ENCODE data around the gene C11orf65. TPM values are rescaled to one million over a fixed set of nuclear protein-coding genes. Genes with fewer than 3 reads are reported as not detected.
"Not testable (repeated sequence)": the region's sequence is repeated elsewhere in the genome, so short reads cannot be mapped to it uniquely, and the experiment has no call there.

The C11orf65 gene
- total and polyA plus RNA-seq, 4 experiments from 2014 or later = 0.30 to 1.0 (median 0.93) TPM; not detected in 1

GRCh38 chr11:108398439-108398838, 68.9 kb downstream of the C11orf65 start:
- intact Hi-C loops (cut with micrococcal nuclease) = no loop called here
- no peaks in the 10 kb centered on the region for H3K27me3 ChIP-seq (ENCODE audit: insufficient read depth, low read length)
- no peaks in the 10 kb centered on the region for H3K9me3 Mint-ChIP-seq
- no peaks in the 10 kb centered on the region for H3K36me3 ChIP-seq (ENCODE audit: insufficient read depth, low read length)
- DNase-seq = no peak
- no peak overlapping the region for H3K27ac ChIP-seq (ENCODE audit: low read depth, low read length)
- H3K4me3 Mint-ChIP-seq = no peak overlapping the region
- no peaks in the 10 kb centered on the region for H3K36me3 Mint-ChIP-seq
- H3K9me3 ChIP-seq (ENCODE audit: control insufficient read depth in 1 of 2, low read length in 2 of 2) = no peaks in the 10 kb centered on the region
- no peak overlapping the region for H3K4me3 ChIP-seq (ENCODE audit: low read length in 2 of 2)
- no peak overlapping the region for H3K27ac Mint-ChIP-seq
- POLR2A ChIA-PET (ENCODE audit: partially characterized antibody) = interaction anchor here (0.6 kb wide), 1 partner anchor 302 kb away, joined by 3 read pairs; no protein-coding TSS in a partner anchor
- no peaks in the 10 kb centered on the region for H3K4me1 Mint-ChIP-seq
- no peaks in the 10 kb centered on the region for H3K4me1 ChIP-seq (ENCODE audit: insufficient read depth, low read length)
- CTCF ChIA-PET (ENCODE audit: partially characterized antibody) = no interaction called here
- no peaks in the 10 kb centered on the region for H3K27me3 Mint-ChIP-seq

GRCh38 chr11:108396672-108397071, 70.7 kb downstream of the C11orf65 start:
- H3K27me3 ChIP-seq (ENCODE audit: insufficient read depth, low read length); H3K27ac ChIP-seq (ENCODE audit: low read depth, low read length); H3K9me3 ChIP-seq (ENCODE audit: control insufficient read depth in 1 of 2, low read length in 2 of 2); H3K9me3 Mint-ChIP-seq; CTCF ChIA-PET (ENCODE audit: partially characterized antibody); H3K27ac Mint-ChIP-seq; H3K4me1 Mint-ChIP-seq; H3K4me3 Mint-ChIP-seq; H3K27me3 Mint-ChIP-seq; H3K36me3 Mint-ChIP-seq; H3K36me3 ChIP-seq (ENCODE audit: insufficient read depth, low read length); H3K4me1 ChIP-seq (ENCODE audit: insufficient read depth, low read length); POLR2A ChIA-PET (ENCODE audit: partially characterized antibody); intact Hi-C loops (cut with micrococcal nuclease); DNase-seq; H3K4me3 ChIP-seq (ENCODE audit: low read length in 2 of 2): not testable (repeated sequence)

- no peak overlapping the region for H3K27ac ChIP-seq (ENCODE audit: low read depth, low read length)
- no peaks in the 10 kb centered on the region for H3K4me1 ChIP-seq (ENCODE audit: insufficient read depth, low read length)
- H3K27me3 ChIP-seq (ENCODE audit: insufficient read depth, low read length) = no peaks in the 10 kb centered on the region
- ChIA-PET CTCF (ENCODE audit: partially characterized antibody) (no interaction called here), POLR2A (ENCODE audit: partially characterized antibody) (no interaction called here)
- no peak for DNase-seq
- no peaks in the 10 kb centered on the region for H3K36me3 ChIP-seq (ENCODE audit: insufficient read depth, low read length)
- Mint-ChIP-seq H3K27me3 (no peaks in the 10 kb centered on the region), H3K36me3 (no peaks in the 10 kb centered on the region), H3K4me3 (no peak overlapping the region), H3K4me1 (no peaks in the 10 kb centered on the region), H3K27ac (no peak overlapping the region), H3K9me3 (no peaks in the 10 kb centered on the region)
- intact Hi-C loops (cut with micrococcal nuclease) = no loop called here
- H3K4me3 ChIP-seq (ENCODE audit: low read length in 2 of 2) = no peak overlapping the region
- H3K9me3 ChIP-seq (ENCODE audit: control insufficient read depth in 1 of 2, low read length in 2 of 2) = no peaks in the 10 kb centered on the region
Measured at GRCh38 chr11:108394744-108395284, 72.5 kb downstream of the C11orf65 start.

GRCh38 chr11:108393046-108393445, 74.3 kb downstream of the C11orf65 start:
- no peak overlapping the region for H3K27ac ChIP-seq (ENCODE audit: low read depth, low read length)
- Mint-ChIP-seq H3K9me3 (no peaks in the 10 kb centered on the region), H3K27me3 (no peaks in the 10 kb centered on the region), H3K27ac (no peak overlapping the region), H3K4me1 (no peaks in the 10 kb centered on the region), H3K4me3 (no peak overlapping the region), H3K36me3 (no peaks in the 10 kb centered on the region)
- no peak overlapping the region for H3K4me3 ChIP-seq (ENCODE audit: low read length in 2 of 2)
- no peaks in the 10 kb centered on the region for H3K27me3 ChIP-seq (ENCODE audit: insufficient read depth, low read length)
- no peaks in the 10 kb centered on the region for H3K9me3 ChIP-seq (ENCODE audit: control insufficient read depth in 1 of 2, low read length in 2 of 2)
- no peak for DNase-seq
- ChIA-PET CTCF (ENCODE audit: partially characterized antibody) (no interaction called here), POLR2A (ENCODE audit: partially characterized antibody) (no interaction called here)
- no peaks in the 10 kb centered on the region for H3K4me1 ChIP-seq (ENCODE audit: insufficient read depth, low read length)
- H3K36me3 ChIP-seq (ENCODE audit: insufficient read depth, low read length) = no peaks in the 10 kb centered on the region
- intact Hi-C loops (cut with micrococcal nuclease) = no loop called here

GRCh38 chr11:108392353-108392752, 75.0 kb downstream of the C11orf65 start:
- Histone ChIP-seq H3K9me3 (ENCODE audit: control insufficient read depth in 1 of 2, low read length in 2 of 2) (no peaks in the 10 kb centered on the region), H3K36me3 (ENCODE audit: insufficient read depth, low read length) (no peaks in the 10 kb centered on the region), H3K27ac (ENCODE audit: low read depth, low read length) (no peak overlapping the region), H3K4me3 (ENCODE audit: low read length in 2 of 2) (no peak overlapping the region), H3K27me3 (ENCODE audit: insufficient read depth, low read length) (no peaks in the 10 kb centered on the region), H3K4me1 (ENCODE audit: insufficient read depth, low read length) (no peaks in the 10 kb centered on the region)
- ChIA-PET POLR2A (ENCODE audit: partially characterized antibody) (no interaction called here), CTCF (ENCODE audit: partially characterized antibody) (no interaction called here)
- Mint-ChIP-seq H3K36me3 (no peaks in the 10 kb centered on the region), H3K4me3 (no peak overlapping the region), H3K9me3 (no peaks in the 10 kb centered on the region), H3K4me1 (no peaks in the 10 kb centered on the region), H3K27ac (no peak overlapping the region), H3K27me3 (no peaks in the 10 kb centered on the region)
- intact Hi-C loops (cut with micrococcal nuclease) = no loop called here
- no peak for DNase-seq

- H3K4me1 ChIP-seq (ENCODE audit: insufficient read depth, low read length) = no peaks in the 10 kb centered on the region
- no peak overlapping the region for H3K4me3 ChIP-seq (ENCODE audit: low read length in 2 of 2)
- ChIA-PET POLR2A (ENCODE audit: partially characterized antibody) (no interaction called here), CTCF (ENCODE audit: partially characterized antibody) (no interaction called here)
- no peak overlapping the region for H3K27ac ChIP-seq (ENCODE audit: low read depth, low read length)
- no peaks in the 10 kb centered on the region for H3K27me3 Mint-ChIP-seq
- no peak overlapping the region for H3K4me3 Mint-ChIP-seq
- H3K36me3 ChIP-seq (ENCODE audit: insufficient read depth, low read length) = no peaks in the 10 kb centered on the region
- intact Hi-C loops (cut with micrococcal nuclease) = no loop called here
- H3K4me1 Mint-ChIP-seq = no peaks in the 10 kb centered on the region
- H3K9me3 Mint-ChIP-seq = no peaks in the 10 kb centered on the region
- H3K27me3 ChIP-seq (ENCODE audit: insufficient read depth, low read length) = no peaks in the 10 kb centered on the region
- no peaks in the 10 kb centered on the region for H3K36me3 Mint-ChIP-seq
- no peaks in the 10 kb centered on the region for H3K9me3 ChIP-seq (ENCODE audit: control insufficient read depth in 1 of 2, low read length in 2 of 2)
- H3K27ac Mint-ChIP-seq = no peak overlapping the region
- DNase-seq = no peak
Measured at GRCh38 chr11:108388576-108388975, 78.8 kb downstream of the C11orf65 start.

GRCh38 chr11:108373505-108373904, 93.8 kb downstream of the C11orf65 start:
- H3K4me3 Mint-ChIP-seq; H3K9me3 ChIP-seq (ENCODE audit: control insufficient read depth in 1 of 2, low read length in 2 of 2); CTCF ChIA-PET (ENCODE audit: partially characterized antibody); DNase-seq; intact Hi-C loops (cut with micrococcal nuclease); H3K27me3 ChIP-seq (ENCODE audit: insufficient read depth, low read length); H3K27ac ChIP-seq (ENCODE audit: low read depth, low read length); H3K4me3 ChIP-seq (ENCODE audit: low read length in 2 of 2); H3K36me3 ChIP-seq (ENCODE audit: insufficient read depth, low read length); H3K4me1 Mint-ChIP-seq; H3K27ac Mint-ChIP-seq; H3K4me1 ChIP-seq (ENCODE audit: insufficient read depth, low read length); H3K27me3 Mint-ChIP-seq: not testable (repeated sequence)
- Mint-ChIP-seq H3K36me3 (peaks cover 24% of the 10 kb centered on the region in 2 donors), H3K9me3 (peaks cover 0 to 23% (median 9%) of the 10 kb centered on the region in 8 donors)
- POLR2A ChIA-PET (ENCODE audit: partially characterized antibody) = interaction anchor here (0.7 kb wide), 1 partner anchor 165 kb away, joined by 6 read pairs; no protein-coding TSS in a partner anchor

- H3K4me1 ChIP-seq (ENCODE audit: insufficient read depth, low read length) = no peaks in the 10 kb centered on the region
- H3K27me3 Mint-ChIP-seq = no peaks in the 10 kb centered on the region
- H3K27ac Mint-ChIP-seq = peak overlapping the region in 1 of 7 donors; percentile 37
- peaks cover 39 to 44% of the 10 kb centered on the region in 2 donors for H3K36me3 Mint-ChIP-seq
- ChIA-PET CTCF (ENCODE audit: partially characterized antibody) (no interaction called here), POLR2A (ENCODE audit: partially characterized antibody) (no interaction called here)
- H3K27me3 ChIP-seq (ENCODE audit: insufficient read depth, low read length) = no peaks in the 10 kb centered on the region
- no peaks in the 10 kb centered on the region for H3K4me1 Mint-ChIP-seq
- no peak for DNase-seq
- H3K4me3 ChIP-seq (ENCODE audit: low read length in 2 of 2) = no peak overlapping the region
- no peaks in the 10 kb centered on the region for H3K36me3 ChIP-seq (ENCODE audit: insufficient read depth, low read length)
- peaks cover 0 to 23% (median 8%) of the 10 kb centered on the region in 8 donors for H3K9me3 Mint-ChIP-seq
- no peaks in the 10 kb centered on the region for H3K9me3 ChIP-seq (ENCODE audit: control insufficient read depth in 1 of 2, low read length in 2 of 2)
- no peak overlapping the region for H3K27ac ChIP-seq (ENCODE audit: low read depth, low read length)
- intact Hi-C loops (cut with micrococcal nuclease) = no loop called here
- H3K4me3 Mint-ChIP-seq = no peak overlapping the region
Measured at GRCh38 chr11:108370990-108371389, 96.3 kb downstream of the C11orf65 start.

All from CD4-positive, alpha-beta memory T cell (primary cell).